Testis (tissue), 2 donors: ENCODE results near the gene LPAR1.

Experiments
- CTCF ChIP-seq, 3 experiments: fragments of 450-650 bp in 2 of 3; fragments of 200-600 bp in 1 of 3; sonication (generic) in 1 of 3; IDR thresholded peaks; one replicate each; pipeline ENCODE4 v1.5.1; 2016 to 2019; ENCODE audit warnings: antibody characterized with exemption in 3 of 3, mild to moderate bottlenecking in 2 of 3, moderate library complexity in 1 of 3
- POLR2A ChIP-seq: fragments of 450-650 bp; IDR thresholded peaks from one replicate; pipeline ENCODE4 v1.6.1; 2017; ENCODE audit warnings: antibody characterized with exemption, mild to moderate bottlenecking, moderate library complexity

DNA sequence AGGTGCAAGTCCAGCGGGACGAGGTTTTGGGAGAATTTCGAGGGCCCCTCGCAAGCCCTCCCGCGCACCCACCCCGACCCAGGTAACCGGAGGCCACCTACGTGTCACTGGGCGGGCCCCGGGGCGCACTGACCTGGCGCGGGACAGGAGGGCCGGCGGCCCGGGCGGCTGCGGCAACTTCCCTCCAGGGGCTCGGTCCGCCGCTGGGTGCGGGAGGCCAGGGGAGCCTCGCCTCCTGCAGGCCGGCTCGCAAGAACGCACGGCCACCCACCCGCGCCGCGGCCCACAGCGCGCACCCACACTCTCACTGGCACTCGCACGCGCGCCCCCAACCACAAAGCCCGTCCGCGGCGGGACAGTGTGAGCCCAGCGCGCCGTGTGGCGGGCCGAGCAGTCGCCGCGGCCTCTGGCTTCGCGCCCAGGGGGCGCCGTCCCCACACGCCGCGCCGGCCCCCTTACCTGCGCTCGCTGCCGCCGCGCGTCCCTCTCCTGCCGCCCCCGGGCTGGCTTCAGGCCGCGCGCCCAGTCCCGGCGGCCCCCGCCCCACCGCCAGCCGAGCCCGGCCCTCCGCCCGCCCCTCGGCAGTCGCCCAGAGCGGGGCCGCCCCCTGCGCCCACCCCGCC is 451 bp downstream of the LPAR1 start:
- TF ChIP-seq CTCF (IDR thresholded peaks at IDR 0.05), result no peak
- TF ChIP-seq POLR2A, result no peak
